ENCODE results near the gene DBP.

DNA sequence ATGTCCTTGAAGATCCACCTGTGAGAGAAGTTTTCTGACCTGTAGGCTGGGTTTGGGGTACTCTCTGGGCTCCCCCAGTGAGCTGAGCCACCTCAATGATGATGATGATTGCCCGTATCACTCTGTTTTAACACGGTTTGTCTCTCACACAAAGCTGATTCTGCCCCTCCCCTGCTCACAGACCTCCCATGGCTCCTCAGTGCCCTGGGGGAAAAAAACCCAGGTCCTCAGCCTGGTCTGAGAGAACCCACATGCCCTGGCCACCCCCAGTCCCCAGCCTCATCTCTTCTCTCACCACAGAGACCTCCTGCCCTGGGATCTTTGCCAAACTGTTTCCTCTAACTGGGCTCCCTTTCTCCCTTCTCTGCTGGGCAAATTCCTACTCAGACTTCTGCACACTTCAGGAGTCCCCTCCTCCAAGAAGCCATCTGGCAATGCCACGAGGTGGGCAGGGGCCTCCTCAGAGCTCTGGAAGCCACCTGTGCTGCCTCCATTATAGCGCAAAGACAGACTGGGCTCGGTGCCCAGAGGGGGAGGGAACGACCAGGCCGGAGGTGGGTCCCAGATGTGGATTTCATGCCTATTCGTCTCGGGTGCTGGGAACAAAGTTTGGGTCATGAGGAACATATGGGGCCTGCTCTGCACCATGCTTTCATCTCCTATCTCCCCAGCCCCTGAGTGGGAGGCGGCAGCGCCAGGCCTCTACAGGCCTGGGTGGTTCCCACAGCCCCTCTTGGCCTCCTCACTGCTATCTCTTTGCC is 17.3 kb upstream of the DBP start:
- no peak for TF ChIP-seq ELK4 (CRISPR knock-in tag; IDR thresholded peaks at IDR 0.05; ENCODE audit: borderline replicate concordance)
- TF ChIP-seq EZH2 (conservative IDR thresholded peaks at IDR 0.05; ENCODE audit: low read depth, low read length), result no peak
- TF ChIP-seq LBX2 (CRISPR knock-in tag; IDR thresholded peaks at IDR 0.05; ENCODE audit: borderline replicate concordance), result no peak
- TF ChIP-seq ZNF274 (CRISPR knock-in tag; IDR thresholded peaks at IDR 0.05), result no peak
- TF ChIP-seq ZBTB1 (CRISPR knock-in tag; IDR thresholded peaks at IDR 0.05; ENCODE audit: borderline replicate concordance), result no peak
- no peak for TF ChIP-seq ZNF24 (IDR thresholded peaks at IDR 0.05)
- TF ChIP-seq MAF1 (CRISPR knock-in tag; IDR thresholded peaks at IDR 0.05; ENCODE audit: borderline replicate concordance), result no peak

All from HepG2 (cell line).